Measurements from ENCODE around the gene INPP4B. TPM values are rescaled to one million over a fixed set of nuclear protein-coding genes. Genes with fewer than 3 reads are reported as not detected.
A peak's percentile ranks its signal among the peaks of the same experiment; 100 is the strongest.

INPP4B gene
- polyA plus RNA-seq, 1 of the 3 experiments (the other 2 are of a cell fraction), result 0.08 TPM

GRCh38 chr4:142558851-142559250 is 287.2 kb downstream of the INPP4B start:
- no peak overlapping the region for H3K9ac ChIP-seq
- H3K27me3 ChIP-seq (ENCODE audit: insufficient read depth), result no peaks in the 10 kb centered on the region
- DNase-seq, result no peak
- H3K4me1 ChIP-seq (ENCODE audit: control insufficient read depth in 1 of 2, insufficient read depth in 2 of 2, low read depth in 1 of 2, low read length in 1 of 2), result no peaks in the 10 kb centered on the region; a peak in 1 of 4 replicates
- TF ChIP-seq SIN3A (IDR thresholded peaks at IDR 0.05; ENCODE audit: borderline replicate concordance, low read depth, low read length), result no peak
- TF ChIP-seq MAX (IDR thresholded peaks at IDR 0.05; ENCODE audit: low read depth), result no peak
- no peak for TF ChIP-seq TAF1 (IDR thresholded peaks at IDR 0.05; ENCODE audit: borderline replicate concordance, low read depth, low read length)
- no peak for TF ChIP-seq RAD21 (IDR thresholded peaks at IDR 0.05; ENCODE audit: low read length)
- TF ChIP-seq NRF1 (IDR thresholded peaks at IDR 0.05; ENCODE audit: low read depth, low read length), result no peak
- TF ChIP-seq ZBTB33 (IDR thresholded peaks at IDR 0.05; ENCODE audit: borderline replicate concordance, low read depth), result no peak
- H3K4me2 ChIP-seq, result no peak overlapping the region
- H3K4me3 ChIP-seq (ENCODE audit: low read depth in 2 of 2, low read length in 1 of 2), result no peak overlapping the region
- no peaks in the 10 kb centered on the region for H3F3A ChIP-seq (replicated peaks; ENCODE audit: insufficient read depth)
- WGBS (ENCODE audit: low lambda C conversion rate), result 68% methylated on average over 4 of the region's 4 CpGs
- H4K20me1 ChIP-seq (ENCODE audit: insufficient read depth), result no peaks in the 10 kb centered on the region
- ChIA-PET CTCF (interaction anchor here (0.9 kb wide), 1 partner anchor 9 kb away, joined by 3 read pairs; no protein-coding TSS in a partner anchor), POLR2A (interaction anchor here (0.6 kb wide), 1 partner anchor 219 kb away, joined by 4 read pairs; no protein-coding TSS in a partner anchor)
- H3K79me2 ChIP-seq (ENCODE audit: insufficient read depth), result no peaks in the 10 kb centered on the region
- no peaks in the 10 kb centered on the region for H3K9me2 ChIP-seq
- H3K9me3 ChIP-seq, result no peaks in the 10 kb centered on the region
- peak overlapping the region in 1 of 2 experiments; percentile 40; a peak in 1 of 4 replicates for H3K27ac ChIP-seq (ENCODE audit: low read depth in 2 of 2, low read length in 1 of 2)
- H3K36me3 ChIP-seq (replicated peaks in 1 of 2; ENCODE audit: control insufficient read depth in 1 of 2, insufficient read depth in 2 of 2, low read length in 1 of 2), result no peaks in the 10 kb centered on the region
- no peak overlapping the region for H2AFZ ChIP-seq (ENCODE audit: low read depth)

GRCh38 chr4:142557239-142557801 is 288.8 kb downstream of the INPP4B start:
- H3F3A ChIP-seq (replicated peaks; ENCODE audit: insufficient read depth), result no peaks in the 10 kb centered on the region
- POLR2A ChIA-PET, result no interaction called here
- H3K9me2 ChIP-seq, result no peaks in the 10 kb centered on the region
- H3K4me3 ChIP-seq (ENCODE audit: low read depth in 2 of 2, low read length in 1 of 2), result no peak overlapping the region
- H4K20me1 ChIP-seq (ENCODE audit: insufficient read depth), result no peaks in the 10 kb centered on the region
- no peaks in the 10 kb centered on the region for H3K27me3 ChIP-seq (ENCODE audit: insufficient read depth)
- no peaks in the 10 kb centered on the region for H3K36me3 ChIP-seq (replicated peaks in 1 of 2; ENCODE audit: control insufficient read depth in 1 of 2, insufficient read depth in 2 of 2, low read length in 1 of 2)
- no peaks in the 10 kb centered on the region; a peak in 1 of 4 replicates for H3K4me1 ChIP-seq (ENCODE audit: control insufficient read depth in 1 of 2, insufficient read depth in 2 of 2, low read depth in 1 of 2, low read length in 1 of 2)
- H3K4me2 ChIP-seq, result no peak overlapping the region
- H3K79me2 ChIP-seq (ENCODE audit: insufficient read depth), result no peaks in the 10 kb centered on the region
- 79% methylated on average over 4 of the region's 4 CpGs for WGBS (ENCODE audit: low lambda C conversion rate)
- no peaks in the 10 kb centered on the region for H3K9me3 ChIP-seq
- no peak for DNase-seq
- H3K9ac ChIP-seq, result no peak overlapping the region
- CTCF ChIA-PET, result no interaction called here
- no peak overlapping the region for H2AFZ ChIP-seq (ENCODE audit: low read depth)
- H3K27ac ChIP-seq (ENCODE audit: low read depth in 2 of 2, low read length in 1 of 2), result no peak overlapping the region
- no peak for TF ChIP-seq FOXM1 (IDR thresholded peaks at IDR 0.05; ENCODE audit: low read depth)
- no peak for TF ChIP-seq PBX3 (IDR thresholded peaks at IDR 0.05)
- TF ChIP-seq EP300 (IDR thresholded peaks at IDR 0.05; ENCODE audit: borderline replicate concordance in 1 of 2, low read depth in 1 of 2, low read length in 1 of 2), result no peak
- no peak for TF ChIP-seq MAX (IDR thresholded peaks at IDR 0.05; ENCODE audit: low read depth)
- no peak for TF ChIP-seq USF1 (IDR thresholded peaks at IDR 0.05; ENCODE audit: borderline replicate concordance, low read depth)
- TF ChIP-seq RFX5 (IDR thresholded peaks at IDR 0.05; ENCODE audit: low read length), result no peak
- no peak for TF ChIP-seq MEF2A (IDR thresholded peaks at IDR 0.05; ENCODE audit: borderline replicate concordance, low read depth)
- no peak for TF ChIP-seq RXRA (IDR thresholded peaks at IDR 0.05; ENCODE audit: borderline replicate concordance, low read depth)
- no peak for TF ChIP-seq RAD21 (IDR thresholded peaks at IDR 0.05; ENCODE audit: low read length)
- no peak for TF ChIP-seq USF2 (IDR thresholded peaks at IDR 0.05; ENCODE audit: borderline replicate concordance, low read depth, low read length)
- TF ChIP-seq SIN3A (IDR thresholded peaks at IDR 0.05; ENCODE audit: borderline replicate concordance, low read depth, low read length), result no peak
- TF ChIP-seq ZBTB33 (IDR thresholded peaks at IDR 0.05; ENCODE audit: borderline replicate concordance, low read depth), result no peak
- TF ChIP-seq POLR2AphosphoS5 (IDR thresholded peaks at IDR 0.05; ENCODE audit: low read depth, low read length), result no peak
- TF ChIP-seq CHD2 (IDR thresholded peaks at IDR 0.05; ENCODE audit: low read length, partially characterized antibody), result no peak
